Esophagus squamous epithelium (tissue), 4 donors: Measurements from ENCODE around the gene ANKRD11.

ENCODE experiments used
- CTCF ChIP-seq, 6 experiments: fragments of 450-650 bp in 4 of 6; fragments of 200-600 bp in 2 of 6; sonication (generic) in 2 of 6; IDR thresholded peaks; one replicate each; pipeline ENCODE4 v1.5.1; 2016 to 2019; ENCODE audit warnings: antibody characterized with exemption in 6 of 6, mild to moderate bottlenecking in 4 of 6, moderate library complexity in 4 of 6
- POLR2A ChIP-seq, 4 donors: fragments of 450-650 bp; IDR thresholded peaks; one replicate each; pipeline ENCODE4 v1.6.1; 2017; ENCODE audit warnings: antibody characterized with exemption in 4 of 4, mild to moderate bottlenecking in 4 of 4, moderate library complexity in 3 of 4

- TF ChIP-seq POLR2A (IDR thresholded peaks at IDR 0.05) (no peak), CTCF (IDR thresholded peaks at IDR 0.05) (no peak)
Observed at GRCh38 chr16:89361751-89362539, 128.4 kb downstream of the ANKRD11 start.
